ENCODE data around the gene KIRREL3.

Gene KIRREL3

GRCh38 chr11:126701520-126701897 is 299.1 kb downstream of the KIRREL3 start:
- no peak for DNase-seq

- DNase-seq, result no peak
Measured at GRCh38 chr11:126700768-126701519, 299.6 kb downstream of the KIRREL3 start.

- no peak for DNase-seq
Measured at GRCh38 chr11:126698576-126698975, 302.0 kb downstream of the KIRREL3 start.

GRCh38 chr11:126697936-126698335 is 302.6 kb downstream of the KIRREL3 start:
- no peak for DNase-seq

GRCh38 chr11:126696982-126697381 is 303.6 kb downstream of the KIRREL3 start:
- DNase-seq, result no peak

GRCh38 chr11:126695293-126695692 is 305.3 kb downstream of the KIRREL3 start:
- no peak for DNase-seq

GRCh38 chr11:126694065-126694625 is 306.4 kb downstream of the KIRREL3 start:
- no peak for DNase-seq

- DNase-seq, result no peak
Measured at GRCh38 chr11:126687477-126687876, 313.1 kb downstream of the KIRREL3 start.

GRCh38 chr11:126686938-126687337 is 313.6 kb downstream of the KIRREL3 start:
- no peak for DNase-seq

- no peak for DNase-seq
Measured at GRCh38 chr11:126683766-126684728, 316.5 kb downstream of the KIRREL3 start.

GRCh38 chr11:126682590-126682989 is 318.0 kb downstream of the KIRREL3 start:
- no peak for DNase-seq

GRCh38 chr11:126680700-126681099 is 319.9 kb downstream of the KIRREL3 start:
- DNase-seq, result no peak

- DNase-seq, result no peak
Measured at GRCh38 chr11:126680131-126680530, 320.4 kb downstream of the KIRREL3 start.

- DNase-seq, result no peak
Measured at GRCh38 chr11:126679033-126679432, 321.5 kb downstream of the KIRREL3 start.

GRCh38 chr11:126676536-126676935 is 324.0 kb downstream of the KIRREL3 start:
- DNase-seq, result no peak

GRCh38 chr11:126673319-126673718 is 327.3 kb downstream of the KIRREL3 start:
- no peak for DNase-seq

- DNase-seq, result peak in 1 of 2 donors; percentile 23
Measured at GRCh38 chr11:126669416-126669815, 331.2 kb downstream of the KIRREL3 start.

- DNase-seq, result no peak
Measured at GRCh38 chr11:126664643-126665042, 335.9 kb downstream of the KIRREL3 start.

GRCh38 chr11:126663749-126664592 is 336.6 kb downstream of the KIRREL3 start:
- no peak for DNase-seq

- no peak for DNase-seq
Measured at GRCh38 chr11:126662035-126662790, 338.4 kb downstream of the KIRREL3 start.

GRCh38 chr11:126660761-126661425 is 339.7 kb downstream of the KIRREL3 start:
- no peak for DNase-seq
